Neural cell (in vitro differentiated cells): ENCODE measurements around the gene EPB41. TPM values are rescaled to one million over a fixed set of nuclear protein-coding genes. Genes with fewer than 3 reads are reported as not detected.
A peak's percentile ranks its signal among the peaks of the same experiment; 100 is the strongest.

Source experiments
- H2AFZ ChIP-seq: fragments of 200-600, 300-800 bp; sonication (generic), shearing (Covaris generic); 2 replicates; pipeline ENCODE4 v1.6.0; 2014; ENCODE audit warnings: low read depth, mild to moderate bottlenecking, antibody characterized with exemption, low read length, moderate library complexity
- H3F3A ChIP-seq: fragments of 200-600 bp; shearing (Covaris generic); 2 replicates; pipeline ENCODE4 v1.6.1; 2016; ENCODE audit warnings: mild to moderate bottlenecking, moderate library complexity, mixed read lengths, antibody characterized with exemption, low read length; ENCODE audit not compliant: insufficient read depth, poor library complexity, severe bottlenecking
- H3K27ac ChIP-seq: fragments of 200-600, 300-800 bp; sonication (generic), shearing (Covaris generic); 2 replicates; pipeline ENCODE4 v1.5.1; 2014; ENCODE audit warnings: mild to moderate bottlenecking, low read length, moderate library complexity
- H3K27me3 ChIP-seq: fragments of 300-800, 200-600 bp; sonication (generic), shearing (Covaris generic); 2 replicates; pipeline ENCODE4 v1.6.0; 2014; ENCODE audit warnings: mild to moderate bottlenecking, low read depth, low read length, moderate library complexity; ENCODE audit not compliant: insufficient read depth
- H3K36me3 ChIP-seq: fragments of 300-800, 200-600 bp; sonication (generic), shearing (Covaris generic); 2 replicates; pipeline ENCODE4 v1.5.1; 2014; ENCODE audit warnings: mild to moderate bottlenecking, antibody characterized with exemption, low read length, moderate library complexity; ENCODE audit not compliant: insufficient read depth
- H3K4me2 ChIP-seq: fragments of 300-800, 200-600 bp; sonication (generic), shearing (Covaris generic); 2 replicates; pipeline ENCODE4 v1.6.0; 2014; ENCODE audit warnings: mild to moderate bottlenecking, low read length
- H3K4me3 ChIP-seq: fragments of 300-800, 200-600 bp; sonication (generic), shearing (Covaris generic); 2 replicates; pipeline ENCODE4 v1.5.1; 2014; ENCODE audit warnings: mild to moderate bottlenecking, low read length, moderate library complexity
- H3K79me2 ChIP-seq: fragments of 200-600 bp; shearing (Covaris generic); replicated peaks from 2 replicates; pipeline ENCODE4 v1.6.0; 2014; ENCODE audit warnings: mild to moderate bottlenecking, low read length, moderate library complexity; ENCODE audit not compliant: insufficient read depth
- H3K9ac ChIP-seq: fragments of 300-800, 200-600 bp; sonication (generic), shearing (Covaris generic); 2 replicates; pipeline ENCODE4 v1.6.1; 2016; ENCODE audit warnings: mild to moderate bottlenecking, low read length, mixed read lengths
- H3K9me2 ChIP-seq: fragments of 200-600 bp; shearing (Covaris generic); 2 replicates; pipeline ENCODE4 v1.6.1; 2016; ENCODE audit warnings: mild to moderate bottlenecking, low read length, mixed read lengths; ENCODE audit not compliant: insufficient read depth
- H3K9me3 ChIP-seq: fragments of 200-600, 300-800 bp; sonication (generic), shearing (Covaris generic); 2 replicates; pipeline ENCODE4 v1.6.1; 2016; ENCODE audit warnings: mild to moderate bottlenecking, mixed run types, low read length, moderate library complexity, mixed read lengths
- H4K20me1 ChIP-seq: fragments of 200-600 bp; shearing (Covaris generic); 2 replicates; pipeline ENCODE4 v1.6.1; 2016; ENCODE audit warnings: mild to moderate bottlenecking, mixed run types; ENCODE audit not compliant: insufficient read depth
- CTCF ChIP-seq: fragments of 450-650 bp; IDR thresholded peaks from 2 replicates; pipeline ENCODE4 v1.5.1; 2014; ENCODE audit warnings: antibody characterized with exemption, mild to moderate bottlenecking, moderate library complexity; ENCODE audit not compliant: poor library complexity, severe bottlenecking
- EP300 ChIP-seq: fragments of 450-650 bp; conservative IDR thresholded peaks from 2 replicates; pipeline ENCODE4 v1.6.1; 2014; ENCODE audit warnings: antibody characterized with exemption, mild to moderate bottlenecking, moderate library complexity; ENCODE audit not compliant: poor library complexity, severe bottlenecking
- EZH2 ChIP-seq: fragments of 200-600, 300-800 bp; shearing (Covaris generic), sonication (generic); IDR thresholded peaks from 2 replicates; pipeline ENCODE4 v1.6.1; 2014; ENCODE audit warnings: antibody characterized with exemption, low read length, borderline replicate concordance, mild to moderate bottlenecking; ENCODE audit not compliant: insufficient read depth, poor library complexity, severe bottlenecking
- MXI1 ChIP-seq: fragments of 450-650 bp; conservative IDR thresholded peaks from 2 replicates; pipeline ENCODE4 v1.6.1; 2014; ENCODE audit warnings: antibody characterized with exemption, mild to moderate bottlenecking; ENCODE audit not compliant: poor library complexity, severe bottlenecking
- POLR2AphosphoS5 ChIP-seq: IDR thresholded peaks from 2 replicates; pipeline ENCODE4 v1.6.1; 2012
- RAD21 ChIP-seq: fragments of 450-650 bp; conservative IDR thresholded peaks from 2 replicates; pipeline ENCODE4 v1.6.1; 2014; ENCODE audit warnings: antibody characterized with exemption, mild to moderate bottlenecking, moderate library complexity
- SMC3 ChIP-seq: fragments of 450-650 bp; conservative IDR thresholded peaks from 2 replicates; pipeline ENCODE4 v1.6.1; 2014; ENCODE audit warnings: antibody characterized with exemption, mild to moderate bottlenecking, moderate library complexity; ENCODE audit not compliant: poor library complexity
- TAF1 ChIP-seq: IDR thresholded peaks from 2 replicates; pipeline ENCODE4 v1.6.1; 2012; ENCODE audit warnings: low read depth
- polyA plus RNA-seq: library from polyadenylated mRNA; depleted of rRNA; stranded (reverse); fragments of >200 nt; gene quantifications from 2 replicates; pipeline ENCODE4 v1.2.3, GENCODE V29; 2014
- TF ChIP-seq, protein P1 (sequence below): IDR thresholded peaks from 2 replicates; pipeline ENCODE4 v1.6.1; 2012; ENCODE audit warnings: borderline replicate concordance

The EPB41 gene
- polyA plus RNA-seq, 1 donor from 2014 or later, result 62.0 TPM

- H3K9me2 ChIP-seq, result no peaks in the 10 kb centered on the region
- H3K9me3 ChIP-seq, result no peaks in the 10 kb centered on the region
- H3F3A ChIP-seq, result no peaks in the 10 kb centered on the region
- H4K20me1 ChIP-seq, result no peaks in the 10 kb centered on the region
- peak overlapping the region; percentile 74 for H3K4me3 ChIP-seq
- no peak overlapping the region for H3K4me2 ChIP-seq
- H3K36me3 ChIP-seq, result no peaks in the 10 kb centered on the region
- peaks cover 32% of the 10 kb centered on the region for H3K79me2 ChIP-seq
- H3K27me3 ChIP-seq, result no peaks in the 10 kb centered on the region
- TF ChIP-seq POLR2AphosphoS5 (no peak), EZH2 (no peak), EP300 (no peak), RAD21 (no peak), TAF1 (no peak), CTCF (no peak), SMC3 (no peak), MXI1 (no peak)
- TF ChIP-seq, protein P1, sequence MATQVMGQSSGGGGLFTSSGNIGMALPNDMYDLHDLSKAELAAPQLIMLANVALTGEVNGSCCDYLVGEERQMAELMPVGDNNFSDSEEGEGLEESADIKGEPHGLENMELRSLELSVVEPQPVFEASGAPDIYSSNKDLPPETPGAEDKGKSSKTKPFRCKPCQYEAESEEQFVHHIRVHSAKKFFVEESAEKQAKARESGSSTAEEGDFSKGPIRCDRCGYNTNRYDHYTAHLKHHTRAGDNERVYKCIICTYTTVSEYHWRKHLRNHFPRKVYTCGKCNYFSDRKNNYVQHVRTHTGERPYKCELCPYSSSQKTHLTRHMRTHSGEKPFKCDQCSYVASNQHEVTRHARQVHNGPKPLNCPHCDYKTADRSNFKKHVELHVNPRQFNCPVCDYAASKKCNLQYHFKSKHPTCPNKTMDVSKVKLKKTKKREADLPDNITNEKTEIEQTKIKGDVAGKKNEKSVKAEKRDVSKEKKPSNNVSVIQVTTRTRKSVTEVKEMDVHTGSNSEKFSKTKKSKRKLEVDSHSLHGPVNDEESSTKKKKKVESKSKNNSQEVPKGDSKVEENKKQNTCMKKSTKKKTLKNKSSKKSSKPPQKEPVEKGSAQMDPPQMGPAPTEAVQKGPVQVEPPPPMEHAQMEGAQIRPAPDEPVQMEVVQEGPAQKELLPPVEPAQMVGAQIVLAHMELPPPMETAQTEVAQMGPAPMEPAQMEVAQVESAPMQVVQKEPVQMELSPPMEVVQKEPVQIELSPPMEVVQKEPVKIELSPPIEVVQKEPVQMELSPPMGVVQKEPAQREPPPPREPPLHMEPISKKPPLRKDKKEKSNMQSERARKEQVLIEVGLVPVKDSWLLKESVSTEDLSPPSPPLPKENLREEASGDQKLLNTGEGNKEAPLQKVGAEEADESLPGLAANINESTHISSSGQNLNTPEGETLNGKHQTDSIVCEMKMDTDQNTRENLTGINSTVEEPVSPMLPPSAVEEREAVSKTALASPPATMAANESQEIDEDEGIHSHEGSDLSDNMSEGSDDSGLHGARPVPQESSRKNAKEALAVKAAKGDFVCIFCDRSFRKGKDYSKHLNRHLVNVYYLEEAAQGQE, result no peak
- peak overlapping the region; percentile 19 for H2AFZ ChIP-seq
- no peak overlapping the region for H3K27ac ChIP-seq
- H3K9ac ChIP-seq, result peak overlapping the region; percentile 30
Observed at GRCh38 chr1:28913786-28914227, 562 bp upstream of the EPB41 start.

DNA sequence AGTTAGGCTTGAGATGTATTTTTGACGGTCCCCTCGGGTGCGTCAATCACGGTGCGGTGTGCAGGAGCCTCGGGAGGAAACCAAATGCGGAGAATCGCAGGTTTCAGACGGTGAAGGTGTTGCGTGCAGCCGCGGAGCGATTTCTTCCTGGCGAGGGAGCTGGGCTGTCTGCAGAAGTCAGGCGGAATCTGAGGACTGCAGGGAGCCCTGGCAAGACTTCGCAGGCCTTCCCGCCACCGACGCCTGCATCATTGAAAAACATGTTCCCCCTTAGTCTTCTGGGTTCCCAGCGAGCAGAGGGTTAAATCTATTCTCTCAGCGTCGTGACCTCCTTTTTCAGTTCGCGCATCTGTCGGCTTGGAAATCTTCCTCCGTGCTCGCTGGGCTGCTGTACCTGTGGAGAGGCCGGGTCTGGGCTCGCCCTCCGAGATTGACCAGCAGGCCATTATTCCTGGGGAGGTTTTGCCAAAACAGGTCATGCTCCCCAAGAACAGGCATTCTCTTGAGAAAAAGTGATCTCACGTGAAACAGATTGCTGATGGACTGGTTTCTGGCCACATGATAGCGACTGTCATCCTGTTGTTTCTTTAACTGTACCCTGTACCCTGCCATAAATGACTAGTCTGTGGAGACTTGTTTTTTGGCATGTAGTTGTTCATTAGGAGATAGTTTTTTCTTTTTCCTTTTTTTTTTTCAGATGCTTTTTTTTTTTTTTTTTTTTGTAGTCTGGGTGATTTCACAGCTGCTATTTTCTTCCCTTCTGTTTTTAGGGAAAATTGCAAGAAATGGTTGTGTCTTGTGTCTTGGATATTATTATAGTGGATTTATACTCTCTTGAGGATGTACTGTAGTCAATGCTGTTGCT, 894 bp downstream of the EPB41 start:
- Histone ChIP-seq H3K9me3 (no peaks in the 10 kb centered on the region), H3K4me2 (peak overlapping the region; percentile 92), H4K20me1 (no peaks in the 10 kb centered on the region), H3K27me3 (no peaks in the 10 kb centered on the region), H3K9me2 (no peaks in the 10 kb centered on the region), H3K4me3 (peak overlapping the region; percentile 74), H3K9ac (peak overlapping the region; percentile 86), H3F3A (no peaks in the 10 kb centered on the region), H3K27ac (peak overlapping the region; percentile 83), H2AFZ (no peak overlapping the region), H3K79me2 (peaks cover 46% of the 10 kb centered on the region), H3K36me3 (no peaks in the 10 kb centered on the region)
- TF ChIP-seq SMC3 (peak; percentile 43), MXI1 (peak; percentile 56), TAF1 (no peak), RAD21 (no peak), EP300 (peak; percentile 2)
